ENCODE data around the gene PAFAH2. TPM values are rescaled to one million over a fixed set of nuclear protein-coding genes. Genes with fewer than 3 reads are reported as not detected.

Gene PAFAH2
- total RNA-seq, 1 donor from 2014 or later = 12.1 TPM

DNA sequence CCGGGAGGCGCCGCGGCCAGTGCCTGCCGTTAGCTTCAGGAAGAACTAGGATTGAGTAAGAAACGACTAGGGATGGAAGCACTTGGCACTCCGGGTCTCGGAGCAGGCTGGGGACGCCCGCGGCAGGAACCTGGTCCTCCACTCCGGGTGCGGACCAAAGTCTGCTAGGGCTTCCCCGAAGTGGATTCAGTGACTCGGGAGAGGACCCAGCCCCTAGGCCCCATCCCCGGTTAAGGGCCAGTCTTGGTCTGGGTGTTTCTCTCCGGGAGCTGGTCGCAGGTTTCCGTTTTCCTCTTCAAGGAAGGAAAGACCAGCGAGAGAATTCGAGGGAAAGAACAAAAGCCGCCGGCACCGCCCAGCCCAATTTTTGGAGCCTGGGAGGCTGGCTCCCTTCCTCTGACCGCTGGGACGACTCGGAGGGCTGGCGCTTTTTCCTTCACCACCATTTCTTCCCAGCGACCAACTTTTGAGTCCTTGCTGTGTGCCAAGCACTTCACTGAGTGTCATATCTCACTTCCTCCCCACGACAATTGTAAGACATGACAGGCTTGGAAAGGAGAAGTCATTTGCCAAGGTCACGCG lies 74.8 kb downstream of the PAFAH2 start:
- intact Hi-C loops (cut with DNase I) = no loop called here
- ATAC-seq (ENCODE audit: poor library complexity) (peak; percentile 75), DNase-seq (peak; percentile 45)

DNA sequence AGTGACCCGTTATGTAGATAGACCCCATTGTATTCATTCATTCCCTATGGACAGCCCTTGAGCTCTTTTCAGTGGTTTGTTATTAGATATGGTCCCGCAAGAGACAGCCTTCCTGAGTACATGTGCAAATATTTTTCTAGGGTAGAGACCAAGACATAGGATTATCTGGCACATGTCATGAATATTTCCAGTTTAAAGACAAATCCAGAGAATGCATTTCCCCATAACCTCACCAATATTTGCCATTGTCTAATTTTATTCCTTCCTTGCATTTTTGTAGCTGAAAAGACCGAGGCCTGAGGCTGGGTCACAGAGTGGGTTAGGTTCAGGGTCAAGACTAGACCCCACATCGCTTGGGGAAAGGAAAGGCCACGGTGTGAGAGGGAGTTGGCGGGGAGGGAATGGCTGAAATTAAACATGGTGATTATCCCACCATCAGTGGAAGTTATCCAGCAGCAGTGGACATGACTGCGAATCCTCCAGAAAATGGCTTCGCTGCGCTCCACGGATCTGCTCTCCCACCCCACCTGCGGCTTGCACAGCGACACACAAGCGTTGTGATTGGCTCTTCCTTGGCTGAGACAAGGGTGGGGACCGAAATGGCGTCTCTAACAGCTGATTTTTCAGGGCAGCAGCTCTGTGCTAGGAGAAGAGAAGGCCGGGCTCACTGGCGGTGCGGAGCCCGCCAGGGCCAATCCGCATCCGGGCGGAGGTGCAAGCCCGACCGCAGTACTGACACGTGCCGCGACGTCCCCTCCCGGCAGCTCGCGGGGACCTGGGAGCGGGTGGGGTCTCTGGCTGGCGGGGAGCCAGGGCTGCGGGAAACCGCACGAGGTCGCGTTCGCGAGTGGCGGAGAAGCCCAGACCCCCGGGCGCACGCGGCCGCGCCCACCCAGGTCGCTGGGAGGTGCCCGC lies 75.5 kb downstream of the PAFAH2 start:
- intact Hi-C loops (cut with DNase I) = no loop called here
- peak; percentile 66 for DNase-seq
- peak; percentile 74 for ATAC-seq (ENCODE audit: poor library complexity)

- DNase-seq (no peak), ATAC-seq (ENCODE audit: poor library complexity) (no peak)
- intact Hi-C loops (cut with DNase I) = no loop called here
These were observed 79.2 kb downstream of the PAFAH2 start for GRCh38 chr1:25918615-25919014.

DNA sequence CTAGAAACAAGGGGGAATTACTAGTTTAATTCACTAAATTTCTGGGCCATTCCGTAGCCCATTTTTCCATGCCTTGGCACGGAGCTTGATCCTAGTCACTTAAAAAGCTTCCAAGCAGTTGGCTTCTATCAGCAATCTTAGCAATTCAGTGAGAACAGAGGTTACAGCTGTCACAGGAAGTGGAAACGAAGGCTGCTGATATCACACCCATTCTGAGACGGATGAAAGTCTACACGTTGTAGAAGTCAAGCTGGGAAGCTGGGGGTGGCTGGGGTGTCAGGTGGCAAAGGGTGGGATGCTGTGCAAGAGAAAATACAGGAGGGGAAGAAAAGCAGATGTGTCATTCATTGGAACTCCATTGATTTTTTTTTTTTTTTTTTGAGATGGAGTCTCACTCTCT lies 79.9 kb downstream of the PAFAH2 start:
- intact Hi-C loops (cut with DNase I) = no loop called here
- ATAC-seq (ENCODE audit: poor library complexity) (no peak), DNase-seq (no peak)

DNA sequence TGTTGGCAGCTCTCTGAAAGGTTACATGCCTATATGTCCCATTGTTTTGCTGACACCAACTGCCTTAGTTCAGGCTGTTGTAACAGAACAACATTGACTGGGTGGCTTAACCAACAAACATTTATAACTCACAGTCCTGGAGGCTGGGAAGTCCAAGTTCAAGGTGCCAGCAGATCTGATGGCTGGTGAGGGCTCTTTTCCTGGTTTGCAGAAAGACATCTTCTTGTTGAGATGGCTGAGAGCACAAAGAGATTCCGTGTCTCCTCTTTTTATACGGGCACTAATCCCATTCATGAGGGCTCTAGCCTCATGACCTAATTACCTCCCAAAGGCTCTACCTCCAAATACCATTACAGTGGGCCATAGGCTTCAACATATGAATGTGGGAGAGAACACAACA lies 81.4 kb downstream of the PAFAH2 start:
- intact Hi-C loops (cut with DNase I) = no loop called here
- ATAC-seq (ENCODE audit: poor library complexity) (no peak), DNase-seq (no peak)

DNA sequence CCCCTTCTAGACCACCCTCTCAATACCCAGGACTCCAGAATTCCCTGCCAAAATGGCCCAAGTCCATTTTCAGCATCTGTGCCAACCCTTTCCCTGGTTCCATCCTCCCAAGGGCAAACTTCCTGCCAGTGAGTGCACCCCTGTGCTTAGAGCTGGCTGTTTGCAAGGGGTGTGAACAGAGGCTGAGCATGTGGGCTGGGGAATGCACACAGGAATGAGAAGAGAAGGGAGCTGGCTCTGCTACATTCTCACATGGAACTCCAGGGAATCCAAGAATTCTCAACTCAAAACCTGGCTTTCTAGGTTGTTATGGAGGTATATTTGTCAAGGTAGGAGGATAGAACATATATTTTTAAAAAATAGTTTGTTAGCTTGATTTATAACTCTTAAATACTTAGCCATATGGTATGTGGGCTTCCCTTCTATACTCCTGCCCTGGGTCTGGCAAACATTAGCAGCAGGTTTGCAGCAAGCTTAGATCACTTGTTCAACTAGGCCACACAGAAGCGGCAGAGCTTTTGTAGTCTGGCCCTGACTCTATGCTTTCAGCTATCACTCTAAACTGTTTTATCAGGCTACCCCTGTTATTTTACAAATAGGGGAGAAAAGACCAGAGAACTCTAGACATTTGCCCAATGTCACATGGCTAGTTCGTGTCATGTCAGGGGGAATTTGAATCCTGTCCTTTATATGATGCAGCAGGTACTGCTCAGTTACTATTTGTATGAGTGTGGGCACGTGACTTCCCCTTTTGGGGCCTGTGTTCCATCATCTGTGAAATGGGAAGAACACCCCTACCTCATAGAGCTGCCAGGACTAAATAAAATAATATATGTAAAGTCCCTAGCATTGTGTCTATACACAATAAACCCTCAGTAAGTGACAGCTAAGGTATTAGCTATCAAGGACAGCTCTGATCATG lies 83.5 kb downstream of the PAFAH2 start:
- intact Hi-C loops (cut with DNase I) = no loop called here
- no peak for DNase-seq
- peak; percentile 58 for ATAC-seq (ENCODE audit: poor library complexity)

DNA sequence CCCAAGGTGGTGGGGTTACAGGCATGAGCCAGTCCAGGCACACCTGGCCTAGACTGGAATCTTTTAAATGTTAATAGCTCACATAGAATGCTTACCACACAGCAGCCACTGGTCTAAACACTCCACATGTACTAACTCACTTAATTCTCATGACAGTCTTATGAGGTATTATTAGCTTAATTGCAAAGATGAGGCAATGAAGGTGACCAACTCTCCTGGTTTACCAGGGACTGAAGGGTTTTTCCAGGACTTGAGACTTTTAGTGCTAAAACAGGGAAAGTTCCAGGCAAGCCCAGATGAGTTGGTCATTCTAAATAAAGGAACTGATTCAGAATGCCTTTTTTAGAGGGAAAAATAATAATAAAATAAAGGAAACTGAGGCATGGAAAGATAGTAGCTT lies 84.7 kb downstream of the PAFAH2 start:
- DNase-seq (no peak), ATAC-seq (ENCODE audit: poor library complexity) (no peak)
- intact Hi-C loops (cut with DNase I) = no loop called here

GRCh38 chr1:25912076-25912831 lies 85.6 kb downstream of the PAFAH2 start:
- DNase-seq = no peak
- intact Hi-C loops (cut with DNase I) = no loop called here
- ATAC-seq (ENCODE audit: poor library complexity) = no peak

GRCh38 chr1:25911162-25911561 lies 86.7 kb downstream of the PAFAH2 start:
- DNase-seq (no peak), ATAC-seq (ENCODE audit: poor library complexity) (no peak)
- intact Hi-C loops (cut with DNase I) = no loop called here

Other genes starting within 250 kb of the PAFAH2 start
- gene SELENON, start 197.9 kb downstream of the PAFAH2 start, total RNA-seq = 39.6 TPM
- gene MTFR1L, start 178.1 kb downstream of the PAFAH2 start, total RNA-seq = 222 TPM
- gene AUNIP, start 138.6 kb downstream of the PAFAH2 start, total RNA-seq = 0.11 TPM
- gene PAQR7, start 122.4 kb downstream of the PAFAH2 start, total RNA-seq = 2.2 TPM
- 24.2 TPM for gene STMN1, start 91.6 kb downstream of the PAFAH2 start, total RNA-seq
- 11.9 TPM for gene EXTL1, start 23.7 kb upstream of the PAFAH2 start, total RNA-seq
- gene SLC30A2, start 48.1 kb upstream of the PAFAH2 start, total RNA-seq = 3.0 TPM
- 229 TPM for gene TRIM63, start 69.6 kb upstream of the PAFAH2 start, total RNA-seq
- 4.0 TPM for gene PDIK1L, start 113.8 kb upstream of the PAFAH2 start, total RNA-seq
- gene FAM110D, start 161.0 kb upstream of the PAFAH2 start, total RNA-seq = 4.0 TPM
- not detected for gene C1orf232, start 170.9 kb upstream of the PAFAH2 start, total RNA-seq
- gene ZNF593, start 171.8 kb upstream of the PAFAH2 start, total RNA-seq = 14.1 TPM
- gene ZNF593OS, start 173.8 kb upstream of the PAFAH2 start, total RNA-seq = not detected
- gene CNKSR1, start 179.4 kb upstream of the PAFAH2 start, total RNA-seq = 1.4 TPM
- gene CATSPER4, start 192.5 kb upstream of the PAFAH2 start, total RNA-seq = not detected
- gene CEP85, start 236.1 kb upstream of the PAFAH2 start, total RNA-seq = 82.5 TPM

All from Right ventricle myocardium superior (tissue), 1 donor.